Stimulated activated CD8-positive, alpha-beta memory T cell treated with anti-CD3 and anti-CD28 coated beads, Interleukin-15, amount 100 ng/mL, for 1 hour (primary cell): Measurements from ENCODE around the gene SLC16A3.

Experiments
- DNase-seq: peaks from one replicate; pipeline ENCODE4 v3.0.0-alpha.2; 2020; ENCODE audit warnings: low read depth

SLC16A3 gene

GRCh38 chr17:82223517-82223916, 5.3 kb upstream of the SLC16A3 start:
- no peak for DNase-seq

GRCh38 chr17:82224666-82225065, 4.2 kb upstream of the SLC16A3 start:
- DNase-seq = no peak

GRCh38 chr17:82225368-82226029, 3.3 kb upstream of the SLC16A3 start:
- no peak for DNase-seq

DNA sequence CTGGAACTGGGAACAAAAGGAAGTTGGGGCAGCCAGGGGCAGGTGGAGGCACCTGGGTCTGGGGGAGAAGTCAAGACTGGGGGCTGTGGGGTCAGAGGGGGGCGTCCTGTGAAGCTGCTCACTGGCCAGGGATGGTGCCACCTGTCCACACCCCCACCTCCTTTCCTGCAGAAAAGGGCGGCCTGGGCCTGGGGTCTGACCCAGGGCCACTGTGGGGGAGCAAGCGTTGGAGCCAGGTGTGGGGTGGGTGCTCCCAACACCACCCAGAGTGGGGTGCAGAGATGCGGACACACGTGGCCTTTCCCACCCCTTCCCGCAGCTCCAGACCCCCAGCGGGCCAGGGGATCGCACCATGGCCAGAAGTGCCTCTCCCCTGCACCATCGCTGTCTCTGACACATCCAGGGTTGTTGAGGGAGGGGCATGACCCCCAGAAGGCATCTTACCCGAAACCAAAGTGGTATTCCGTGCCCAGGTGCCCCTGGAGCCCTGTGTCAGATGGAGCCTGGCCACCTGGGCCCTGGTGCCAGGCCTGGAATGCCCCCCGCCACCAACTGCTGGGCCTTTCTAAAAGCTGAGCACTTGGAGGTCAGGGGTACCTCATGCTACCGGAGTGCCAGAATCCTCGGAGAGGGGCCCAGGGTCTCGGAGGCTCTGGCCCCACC, 2.6 kb upstream of the SLC16A3 start:
- no peak for DNase-seq

GRCh38 chr17:82226809-82227628, 1.8 kb upstream of the SLC16A3 start:
- DNase-seq = no peak

DNA sequence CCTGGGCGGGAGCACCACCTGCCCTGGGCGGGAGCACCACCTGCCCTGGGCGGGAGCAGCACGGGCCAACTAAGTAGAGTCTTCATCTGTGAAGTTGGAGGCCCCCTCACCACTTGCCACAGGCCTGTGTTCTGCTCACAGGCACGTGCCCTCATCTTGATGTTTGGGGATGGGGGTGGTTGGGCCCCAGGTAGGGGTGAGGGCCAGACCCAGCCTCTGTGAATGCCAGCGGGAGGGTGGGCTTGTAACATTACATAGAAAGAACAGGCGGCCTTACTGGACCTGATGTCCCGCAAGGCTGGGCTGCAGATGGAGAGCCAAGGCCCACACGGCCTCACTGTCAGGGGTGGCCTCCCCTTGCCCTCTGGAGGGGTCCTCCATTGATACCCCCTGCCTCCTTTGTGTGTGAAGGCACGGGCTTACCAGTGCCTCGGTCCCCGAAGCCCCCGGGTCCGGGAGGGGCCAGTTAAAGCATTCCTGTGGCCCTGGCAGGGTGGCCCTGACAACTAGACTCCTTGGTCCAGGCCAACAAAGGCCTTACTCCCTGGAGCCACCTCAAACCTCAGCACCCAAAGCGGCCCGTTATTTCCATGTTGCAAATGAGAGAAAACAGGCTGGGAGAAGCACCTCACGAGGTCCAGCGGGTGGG, 1.1 kb upstream of the SLC16A3 start:
- no peak for DNase-seq

DNA sequence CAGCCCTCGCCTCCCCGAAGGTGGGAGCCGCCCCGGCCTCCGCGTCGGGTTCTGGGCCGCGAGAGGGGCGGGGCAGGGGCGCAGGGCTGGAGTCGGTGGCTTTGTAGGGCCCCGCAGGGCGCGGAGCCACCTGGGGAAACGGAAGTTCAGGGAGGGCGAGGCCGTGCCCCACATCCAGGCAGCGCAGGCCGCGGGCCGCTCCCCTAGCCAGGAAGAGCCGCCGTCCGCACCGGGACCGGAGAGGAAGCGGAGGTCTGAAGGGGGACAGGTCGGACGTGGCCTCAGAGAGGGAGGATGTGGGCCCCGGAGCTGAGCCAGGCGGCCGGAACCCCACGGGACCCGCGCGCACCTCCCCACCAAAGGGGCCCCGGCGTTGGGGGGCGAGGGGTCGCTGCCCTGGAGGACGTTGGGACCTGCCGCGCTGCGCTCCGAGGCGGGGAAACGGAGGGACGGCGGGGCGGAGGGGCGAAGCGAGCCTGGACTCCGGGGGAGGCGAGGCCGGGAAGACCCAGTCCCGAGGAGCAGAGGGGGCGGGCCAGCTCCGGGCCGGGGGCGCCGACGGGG, 482 bp upstream of the SLC16A3 start:
- DNase-seq = no peak

DNA sequence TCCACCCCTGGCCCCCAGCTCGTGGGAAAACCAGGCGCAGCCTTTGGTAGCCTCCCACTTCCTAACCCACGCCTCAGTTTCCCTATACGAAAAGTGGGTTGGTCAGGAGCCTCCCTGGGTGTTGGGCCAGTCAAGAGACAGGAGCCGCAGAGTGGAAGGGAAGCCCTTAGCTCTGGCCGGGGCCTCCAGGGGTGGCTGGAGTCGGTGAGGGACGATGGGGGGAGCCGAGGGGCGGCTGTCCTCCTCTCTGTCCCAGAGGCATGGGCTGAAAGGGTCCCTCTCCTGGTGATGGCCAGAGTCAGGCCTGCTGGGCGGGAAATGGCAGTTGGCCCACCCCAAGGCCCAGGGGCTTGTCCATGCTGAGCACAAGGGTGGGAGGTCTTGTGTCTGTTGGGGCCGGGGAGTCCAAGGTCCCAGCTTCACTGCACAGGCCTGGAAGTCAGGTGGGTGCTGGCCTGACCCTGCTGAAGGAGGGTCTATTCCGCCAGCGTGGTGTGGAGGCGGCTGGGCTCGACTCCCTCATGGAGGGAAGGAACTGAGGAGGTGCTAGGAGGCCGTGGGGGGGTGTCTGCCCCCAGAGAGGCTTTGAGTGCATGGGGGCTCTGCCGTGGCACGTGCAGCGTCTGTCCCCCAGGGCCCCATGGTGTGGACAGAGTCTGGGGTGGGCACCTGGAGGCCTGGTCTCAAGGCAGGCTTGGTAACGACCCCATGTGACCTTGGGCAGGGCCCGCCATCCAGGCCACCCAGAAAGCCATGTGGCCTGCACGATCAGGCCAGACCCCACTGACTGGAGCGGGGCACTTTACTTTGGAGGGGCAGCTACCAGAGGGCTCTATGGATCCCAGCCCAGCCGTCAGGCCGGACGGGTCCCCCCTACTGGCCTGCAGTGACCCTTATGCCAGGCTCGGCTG, 1.1 kb downstream of the SLC16A3 start:
- DNase-seq = no peak

DNA sequence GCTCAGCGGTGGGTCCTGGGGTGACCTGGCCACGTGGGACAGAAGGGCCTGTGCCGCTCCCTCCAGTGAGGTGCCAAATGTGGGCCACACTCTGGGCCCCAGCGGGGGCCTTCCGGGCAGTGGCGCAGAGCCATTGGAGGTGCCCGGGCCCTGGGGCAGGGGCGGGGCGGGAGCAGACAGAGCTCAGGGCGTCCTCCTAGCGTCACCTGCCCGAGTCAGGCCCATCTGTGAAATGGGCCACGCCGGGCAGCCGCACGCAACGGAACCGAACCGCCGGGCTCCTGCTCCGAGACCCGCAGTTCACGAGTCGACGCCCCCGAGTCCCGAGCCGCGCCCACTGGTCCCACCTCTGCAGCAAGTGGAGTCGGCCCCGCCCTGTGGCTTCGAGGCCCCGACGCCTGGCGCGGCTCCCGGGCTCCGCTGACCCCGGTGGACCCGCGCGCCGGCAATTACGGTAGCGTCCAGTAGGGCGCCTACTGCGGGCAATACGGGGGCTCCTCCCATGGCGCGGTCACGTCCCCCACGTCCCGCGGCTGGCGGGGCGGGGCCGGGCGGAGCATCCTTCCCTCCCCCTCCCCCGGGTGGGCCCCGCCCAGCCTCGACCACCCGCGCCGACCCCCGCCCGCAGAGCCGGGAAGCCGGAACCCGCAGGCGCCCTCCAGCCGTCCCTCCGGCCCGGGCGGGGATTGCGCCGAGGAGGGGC, 1.9 kb downstream of the SLC16A3 start:
- no peak for DNase-seq

DNA sequence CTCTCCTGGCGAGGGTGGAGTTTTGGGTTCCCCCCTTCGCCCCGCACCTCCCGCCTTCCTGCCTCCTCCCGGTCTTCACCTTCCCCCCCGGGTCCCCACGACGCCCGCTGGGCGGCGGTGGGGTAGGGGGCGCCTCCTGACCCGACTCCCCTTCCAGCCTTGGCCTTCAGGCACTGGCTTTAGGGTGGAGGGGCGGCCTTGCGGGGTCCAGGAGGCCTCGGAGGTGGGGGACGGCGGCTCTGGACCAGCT, 2.4 kb downstream of the SLC16A3 start:
- DNase-seq = no peak

DNA sequence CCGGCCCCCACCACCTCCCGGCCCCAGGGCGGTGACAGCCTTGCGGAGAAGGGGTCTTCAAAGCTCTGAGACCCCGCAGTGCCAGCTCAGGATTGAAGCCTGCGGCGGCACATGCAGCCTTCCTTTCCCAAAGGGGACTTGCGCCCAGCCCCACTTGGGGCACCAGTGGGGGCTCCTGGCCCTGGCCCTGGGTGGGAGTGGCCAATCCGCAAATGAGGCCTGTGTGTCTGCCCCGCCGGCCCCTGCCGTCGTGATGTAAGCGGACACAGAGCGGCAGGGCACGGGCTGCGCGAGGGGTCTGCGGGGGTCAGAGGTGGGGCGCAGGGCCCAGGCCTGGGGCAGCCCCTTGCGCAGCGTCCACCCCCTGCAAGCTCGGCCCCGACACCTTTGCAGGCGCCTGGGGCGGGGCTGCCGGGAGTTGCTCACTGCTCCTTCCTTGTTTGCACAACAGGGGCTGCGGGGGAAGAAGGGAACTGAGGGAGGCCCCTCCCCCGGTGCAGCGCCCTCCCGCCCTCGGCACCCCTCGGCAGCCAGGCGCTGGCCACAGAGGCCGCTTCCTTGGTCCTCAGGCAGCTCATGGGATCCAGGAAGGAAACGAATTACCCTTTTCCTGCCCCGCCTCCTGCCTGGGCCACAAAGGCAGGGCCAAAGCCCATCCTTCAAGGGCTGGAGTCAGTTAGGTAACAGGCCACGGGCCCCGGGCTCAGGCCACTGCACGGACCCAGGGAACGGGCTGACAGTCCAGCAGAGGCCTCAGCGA, 2.9 kb downstream of the SLC16A3 start:
- DNase-seq = no peak

DNA sequence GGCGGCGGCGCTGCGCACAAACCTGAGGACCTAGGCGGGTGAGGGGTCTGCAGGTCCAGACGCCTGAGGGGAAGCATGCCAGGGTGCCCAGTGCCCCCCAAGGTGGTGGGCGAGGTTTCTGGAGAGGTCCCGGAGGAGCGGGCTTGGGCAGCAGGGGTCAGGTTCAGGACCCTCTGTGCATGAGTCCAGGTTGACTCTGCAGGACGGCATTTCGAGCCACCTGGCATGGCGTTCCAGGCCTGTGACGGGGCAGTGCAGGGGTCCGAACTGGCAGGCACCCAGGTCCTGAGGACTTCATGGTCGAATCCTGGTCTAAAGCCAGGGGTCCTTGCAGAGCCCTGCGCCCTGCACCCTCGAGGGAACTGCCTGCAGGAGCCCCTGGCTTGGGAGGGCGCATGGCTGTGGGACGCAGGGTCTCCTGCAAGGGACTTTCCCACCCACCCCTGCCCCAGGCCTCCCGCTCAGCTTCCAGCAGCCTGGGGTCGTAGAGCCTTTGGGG, 3.5 kb downstream of the SLC16A3 start:
- DNase-seq = no peak

GRCh38 chr17:82232876-82233785, 4.3 kb downstream of the SLC16A3 start:
- DNase-seq = no peak

DNA sequence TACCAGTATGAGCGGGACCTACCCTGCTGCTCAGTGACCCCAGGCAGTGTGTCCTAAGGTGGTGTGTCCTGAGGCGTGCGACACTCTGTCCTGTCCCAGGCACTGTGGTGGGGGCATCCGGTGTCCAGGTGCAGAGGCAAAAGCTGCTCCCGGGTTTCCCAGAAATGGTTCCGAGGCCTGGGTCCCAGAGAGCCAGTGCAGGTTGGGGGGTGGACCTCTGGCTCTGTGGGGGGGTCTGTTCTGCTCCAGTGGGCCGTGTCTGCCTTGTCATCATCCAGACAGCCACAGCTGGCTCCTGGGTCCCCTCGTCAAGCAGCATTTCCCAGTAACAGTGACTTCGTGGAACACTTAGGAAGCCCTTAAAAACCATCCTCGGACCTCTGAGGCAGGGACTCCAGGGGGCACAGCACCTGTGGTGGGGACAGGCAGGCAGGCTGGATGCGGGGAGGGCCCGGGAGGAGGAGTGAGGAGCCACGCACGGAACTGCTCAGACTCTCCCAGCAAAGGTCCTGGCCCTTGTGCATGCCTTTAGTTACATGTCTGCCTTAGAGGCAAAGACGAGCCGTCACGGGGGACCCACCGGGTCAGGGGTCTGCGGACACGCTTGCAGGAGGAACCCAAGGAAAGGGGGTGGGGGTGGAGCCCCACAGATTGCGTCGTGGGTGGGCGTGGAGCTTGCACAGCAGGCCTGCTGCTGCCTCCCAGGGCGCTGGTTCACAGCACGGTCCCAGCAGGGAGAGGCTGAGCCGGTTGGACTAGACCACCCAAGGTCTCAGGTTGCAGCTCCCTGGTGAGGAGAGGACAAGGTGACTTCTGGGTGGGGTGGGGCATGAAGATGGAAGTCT, 5.6 kb downstream of the SLC16A3 start:
- DNase-seq = no peak

GRCh38 chr17:82235056-82235774, 6.4 kb downstream of the SLC16A3 start:
- no peak for DNase-seq

DNA sequence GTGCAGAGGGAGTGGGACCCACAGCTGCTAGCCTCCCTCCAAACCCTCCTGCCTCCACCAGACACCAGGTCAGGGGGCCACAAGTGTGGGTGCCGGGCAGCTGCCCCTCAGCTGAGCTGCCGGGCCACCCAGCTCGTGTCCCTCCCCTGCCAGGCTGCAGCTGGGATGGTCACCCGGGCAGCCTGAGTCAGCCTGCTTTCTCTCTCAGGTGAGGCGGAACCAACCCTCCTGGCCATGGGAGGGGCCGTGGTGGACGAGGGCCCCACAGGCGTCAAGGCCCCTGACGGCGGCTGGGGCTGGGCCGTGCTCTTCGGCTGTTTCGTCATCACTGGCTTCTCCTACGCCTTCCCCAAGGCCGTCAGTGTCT, 6.9 kb downstream of the SLC16A3 start:
- DNase-seq = no peak
